GM23248 (cell line): ENCODE measurements around the gene CERKL. TPM values are rescaled to one million over a fixed set of nuclear protein-coding genes. Genes with fewer than 3 reads are reported as not detected.

ENCODE experiments used
- DNase-seq: peaks from one replicate; pipeline ENCODE4 v3.0.0-alpha.2; 2015
- H2AFZ ChIP-seq: fragments of 200-600 bp; sonication (generic); 2 replicates; pipeline ENCODE4 v1.6.1; 2016; ENCODE audit warnings: antibody characterized with exemption
- H3F3A ChIP-seq: fragments of 200-600 bp; sonication (generic); 2 replicates; pipeline ENCODE4 v1.6.1; 2016; ENCODE audit warnings: mild to moderate bottlenecking, antibody characterized with exemption, mixed run types; ENCODE audit not compliant: insufficient read depth
- H3K27ac ChIP-seq: fragments of 200-600 bp; sonication (generic); 2 replicates; pipeline ENCODE4 v1.5.1; 2016; ENCODE audit warnings: mild to moderate bottlenecking
- H3K27me3 ChIP-seq: fragments of 200-600 bp; sonication (generic); replicated peaks from 2 replicates; pipeline ENCODE4 v1.6.1; 2016; ENCODE audit warnings: mild to moderate bottlenecking; ENCODE audit not compliant: insufficient read depth
- H3K36me3 ChIP-seq: fragments of 200-600 bp; sonication (generic); 2 replicates; pipeline ENCODE4 v1.6.1; 2016; ENCODE audit warnings: low read depth, mild to moderate bottlenecking
- H3K4me1 ChIP-seq: fragments of 200-600 bp; sonication (generic); 2 replicates; pipeline ENCODE4 v1.6.1; 2016; ENCODE audit warnings: mild to moderate bottlenecking; ENCODE audit not compliant: insufficient read depth
- H3K4me2 ChIP-seq: fragments of 200-600 bp; sonication (generic); one replicate; pipeline ENCODE4 v1.6.1; 2016; ENCODE audit warnings: mild to moderate bottlenecking; ENCODE audit not compliant: unreplicated experiment
- H3K4me3 ChIP-seq: fragments of 200-600 bp; sonication (generic); 2 replicates; pipeline ENCODE4 v1.5.1; 2016; ENCODE audit warnings: mild to moderate bottlenecking
- H3K79me2 ChIP-seq: fragments of 200-600 bp; sonication (generic); 2 replicates; pipeline ENCODE4 v1.6.1; 2016; ENCODE audit warnings: mild to moderate bottlenecking; ENCODE audit not compliant: insufficient read depth
- H3K9ac ChIP-seq: fragments of 200-600 bp; sonication (generic); 2 replicates; pipeline ENCODE4 v1.6.1; 2016; ENCODE audit warnings: mild to moderate bottlenecking
- H3K9me2 ChIP-seq: fragments of 200-600 bp; sonication (generic); 2 replicates; pipeline ENCODE4 v1.6.1; 2016; ENCODE audit warnings: mixed run types, mild to moderate bottlenecking, moderate library complexity; ENCODE audit not compliant: insufficient read depth
- H3K9me3 ChIP-seq: fragments of 200-600 bp; sonication (generic); one replicate; pipeline ENCODE4 v1.6.1; 2017; ENCODE audit warnings: low read depth
- H4K20me1 ChIP-seq: fragments of 200-600 bp; sonication (generic); 2 replicates; pipeline ENCODE4 v1.6.0; 2016; ENCODE audit not compliant: insufficient read depth
- EZH2 ChIP-seq: fragments of 200-600 bp; sonication (generic); IDR thresholded peaks from 2 replicates; pipeline ENCODE4 v1.6.1; 2018; ENCODE audit warnings: antibody characterized with exemption, mild to moderate bottlenecking; ENCODE audit not compliant: insufficient read depth, poor library complexity, severe bottlenecking
- EZH2phosphoT487 ChIP-seq: fragments of 200-600 bp; sonication (generic); IDR thresholded peaks from 2 replicates; pipeline ENCODE4 v1.6.1; 2018; ENCODE audit warnings: antibody characterized with exemption, moderate library complexity, mild to moderate bottlenecking, low read depth; ENCODE audit not compliant: insufficient read depth
- WGBS, 2 experiments: methylation state at CpG; one replicate each; pipeline ENCODE4 v1.1.6; 2015 to 2017; ENCODE audit warnings: low lambda C conversion rate in 2 of 2, low coverage in 1 of 2; ENCODE audit errors: missing lambda C conversion rate in 2 of 2; 5-methylcytosine and 5-hydroxymethylcytosine counted together
- in situ Hi-C: fragments of 300-500 bp; cut with MboI; formaldehyde crosslinking; loops from 2 replicates; pipeline ENCODE4 v1.15.0; 2020
- polyA plus RNA-seq: library from polyadenylated mRNA; unstranded; fragments of >200 nt; fragmentation: Nextera tagmentation; extraction: Ambion mirVana; gene quantifications from 2 replicates; pipeline ENCODE4 v1.2.1, GENCODE V29; 2016
- total RNA-seq: library from RNA; depleted of rRNA; stranded (reverse); fragments of >200 nt; shearing (Covaris generic); gene quantifications from 2 replicates; pipeline ENCODE4 v1.2.3, GENCODE V29; 2014

CERKL gene
- total and polyA plus RNA-seq, 2 experiments from 2014 or later, result 5.2 TPM; not detected in 1

GRCh38 chr2:181614874-181615638 is 41.8 kb downstream of the CERKL start:
- in situ Hi-C loops, result no loop called here
- Histone ChIP-seq H3K9ac (no peak overlapping the region), H4K20me1 (no peaks in the 10 kb centered on the region), H3K9me3 (no peaks in the 10 kb centered on the region), H3K4me1 (no peaks in the 10 kb centered on the region), H3K79me2 (no peaks in the 10 kb centered on the region), H3K4me3 (no peak overlapping the region), H2AFZ (no peak overlapping the region), H3K27ac (no peak overlapping the region), H3K4me2 (no peak overlapping the region), H3K27me3 (peaks cover 27% of the 10 kb centered on the region), H3K36me3 (no peaks in the 10 kb centered on the region), H3K9me2 (no peaks in the 10 kb centered on the region), H3F3A (no peaks in the 10 kb centered on the region)
- WGBS, 2 experiments, result 55 to 56% methylated on average over 7 of the region's 7 CpGs
- TF ChIP-seq EZH2phosphoT487, result no peak
- no peak for TF ChIP-seq EZH2
- DNase-seq, result no peak

GRCh38 chr2:181613241-181613640 is 43.7 kb downstream of the CERKL start:
- Histone ChIP-seq H2AFZ (no peak overlapping the region), H3K9ac (no peak overlapping the region), H3K27me3 (peaks cover 27% of the 10 kb centered on the region), H3K4me2 (no peak overlapping the region), H3F3A (no peaks in the 10 kb centered on the region), H4K20me1 (no peaks in the 10 kb centered on the region), H3K79me2 (no peaks in the 10 kb centered on the region), H3K4me1 (no peaks in the 10 kb centered on the region), H3K27ac (no peak overlapping the region), H3K9me2 (no peaks in the 10 kb centered on the region), H3K36me3 (no peaks in the 10 kb centered on the region), H3K4me3 (no peak overlapping the region), H3K9me3 (no peaks in the 10 kb centered on the region)
- in situ Hi-C loops, result no loop called here
- DNase-seq, result no peak
- 20 to 32% methylated on average over 2 of the region's 2 CpGs for WGBS, 2 experiments
- TF ChIP-seq EZH2 (no peak), EZH2phosphoT487 (no peak)

DNA sequence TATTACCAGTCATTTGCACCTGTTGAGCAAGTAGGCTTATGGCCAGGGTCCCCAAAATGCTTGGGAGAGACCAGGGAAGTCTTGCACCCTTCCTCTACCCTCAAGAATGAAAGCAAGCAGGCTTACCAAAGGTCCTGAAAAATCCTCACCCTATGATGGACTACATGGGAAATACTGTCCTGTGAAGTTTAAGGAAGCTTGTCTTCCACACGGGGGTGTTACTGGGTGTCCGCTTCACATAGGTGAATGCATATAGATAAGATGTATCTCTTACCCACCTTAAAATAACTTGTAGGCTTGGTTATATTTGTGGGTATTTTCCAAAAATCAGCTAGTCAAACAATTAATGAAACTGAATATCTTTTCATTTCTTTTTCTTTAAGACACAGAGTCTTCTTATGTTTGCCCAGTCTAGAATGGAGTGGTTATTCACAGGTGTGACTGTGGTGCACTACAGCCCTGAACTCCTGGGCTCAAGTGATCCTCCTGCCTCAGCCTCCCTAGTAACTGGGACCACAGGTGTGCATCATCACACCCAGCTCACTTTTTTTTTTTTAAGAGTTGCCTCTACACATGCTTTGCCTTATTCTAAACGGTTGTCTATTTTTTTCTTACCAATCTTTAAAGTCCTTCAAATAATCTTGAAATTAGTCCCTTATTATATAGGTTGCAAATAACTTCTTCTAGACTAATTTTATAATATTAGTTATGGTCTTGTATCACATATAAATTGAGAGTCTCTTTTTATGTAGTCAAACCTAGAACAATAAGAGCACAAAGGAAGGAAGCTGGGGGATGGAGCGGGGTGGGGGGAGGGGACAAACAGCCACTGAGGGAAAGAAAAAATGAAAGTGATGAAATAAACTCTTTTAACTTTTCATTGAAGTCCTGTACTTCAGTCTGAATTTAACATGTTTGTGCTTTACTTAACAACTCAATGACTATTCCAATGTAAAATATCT is 49.0 kb downstream of the CERKL start:
- H3K9me2 ChIP-seq, result no peaks in the 10 kb centered on the region
- no peaks in the 10 kb centered on the region for H3K4me1 ChIP-seq
- no peaks in the 10 kb centered on the region for H3K36me3 ChIP-seq
- H3K79me2 ChIP-seq, result no peaks in the 10 kb centered on the region
- H4K20me1 ChIP-seq, result no peaks in the 10 kb centered on the region
- DNase-seq, result no peak
- H3K27ac ChIP-seq, result no peak overlapping the region
- H3K9me3 ChIP-seq, result no peaks in the 10 kb centered on the region
- no peak overlapping the region for H3K4me3 ChIP-seq
- no peak overlapping the region for H2AFZ ChIP-seq
- no peaks in the 10 kb centered on the region for H3F3A ChIP-seq
- in situ Hi-C loops, result no loop called here
- 0 out of 2 replicates have a peak, but pooled peaks cover 8% of the 10 kb centered on the region for H3K27me3 ChIP-seq
- H3K4me2 ChIP-seq, result no peak overlapping the region
- H3K9ac ChIP-seq, result no peak overlapping the region
- TF ChIP-seq EZH2 (no peak), EZH2phosphoT487 (no peak)
- WGBS, 2 experiments, result 66 to 70% methylated on average over 4 of the region's 4 CpGs
